SU-DHL-6 (cell line): ENCODE results near the gene ZNF574.

Experiments
- EZH2phosphoT487 ChIP-seq: fragments of 200-600 bp; sonication (generic), shearing (Covaris generic); conservative IDR thresholded peaks from 2 replicates; pipeline ENCODE4 v1.6.1; 2018; ENCODE audit warnings: mild to moderate bottlenecking, antibody characterized with exemption, low read length, moderate library complexity, mixed read lengths
- TF ChIP-seq, protein P1 (sequence below): fragments of 200-600 bp; sonication (generic); IDR thresholded peaks from one replicate; pipeline ENCODE4 v1.5.1; 2017; ENCODE audit warnings: antibody characterized with exemption, mild to moderate bottlenecking, low read length, moderate library complexity; ENCODE audit not compliant: insufficient read depth, poor library complexity, severe bottlenecking

DNA sequence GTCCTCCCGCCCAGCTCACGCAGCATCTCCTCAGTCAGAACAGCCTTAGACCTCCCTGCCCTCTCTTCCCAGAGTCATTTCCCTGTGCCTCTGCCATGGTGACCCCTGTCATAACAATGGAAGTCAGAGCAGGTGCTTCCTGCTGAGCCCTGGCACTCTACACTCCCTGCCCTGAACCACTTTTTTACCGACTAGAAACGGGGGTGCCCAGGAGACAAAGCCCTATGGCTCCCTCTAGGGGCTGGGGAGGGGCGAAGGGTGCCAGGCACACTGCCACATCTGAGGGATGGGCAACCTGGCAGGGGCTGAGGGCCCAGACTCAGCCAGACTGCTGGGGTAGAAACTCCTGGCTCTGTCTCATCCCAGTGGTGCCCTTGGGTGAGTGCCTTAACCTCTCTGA, 16.4 kb downstream of the ZNF574 start:
- TF ChIP-seq, protein P1, sequence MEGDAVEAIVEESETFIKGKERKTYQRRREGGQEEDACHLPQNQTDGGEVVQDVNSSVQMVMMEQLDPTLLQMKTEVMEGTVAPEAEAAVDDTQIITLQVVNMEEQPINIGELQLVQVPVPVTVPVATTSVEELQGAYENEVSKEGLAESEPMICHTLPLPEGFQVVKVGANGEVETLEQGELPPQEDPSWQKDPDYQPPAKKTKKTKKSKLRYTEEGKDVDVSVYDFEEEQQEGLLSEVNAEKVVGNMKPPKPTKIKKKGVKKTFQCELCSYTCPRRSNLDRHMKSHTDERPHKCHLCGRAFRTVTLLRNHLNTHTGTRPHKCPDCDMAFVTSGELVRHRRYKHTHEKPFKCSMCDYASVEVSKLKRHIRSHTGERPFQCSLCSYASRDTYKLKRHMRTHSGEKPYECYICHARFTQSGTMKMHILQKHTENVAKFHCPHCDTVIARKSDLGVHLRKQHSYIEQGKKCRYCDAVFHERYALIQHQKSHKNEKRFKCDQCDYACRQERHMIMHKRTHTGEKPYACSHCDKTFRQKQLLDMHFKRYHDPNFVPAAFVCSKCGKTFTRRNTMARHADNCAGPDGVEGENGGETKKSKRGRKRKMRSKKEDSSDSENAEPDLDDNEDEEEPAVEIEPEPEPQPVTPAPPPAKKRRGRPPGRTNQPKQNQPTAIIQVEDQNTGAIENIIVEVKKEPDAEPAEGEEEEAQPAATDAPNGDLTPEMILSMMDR, result peak; percentile 36
- no peak for TF ChIP-seq EZH2phosphoT487
